Measurements from ENCODE around the gene ADGRG7. TPM values are rescaled to one million over a fixed set of nuclear protein-coding genes. Genes with fewer than 3 reads are reported as not detected.

ADGRG7 gene
- total and polyA plus RNA-seq, 7 experiments from 2014 or later, result not detected

- H3K9me3 ChIP-seq (ENCODE audit: control insufficient read depth in 2 of 3, low read length in 3 of 3), result no peaks in the 10 kb centered on the region
- intact Hi-C loops (cut with micrococcal nuclease), result no loop called here
- H3K27me3 Mint-ChIP-seq, result peaks cover 7 to 17% (median 16%) of the 10 kb centered on the region in 5 donors
- no peak overlapping the region for H3K27ac ChIP-seq (ENCODE audit: low read depth, low read length)
- CTCF ChIA-PET, result no interaction called here
- no peak for ATAC-seq
- H3K36me3 Mint-ChIP-seq, result peaks cover 0 to 4% (median 0%) of the 10 kb centered on the region in 5 donors
- no peaks in the 10 kb centered on the region for H3K36me3 ChIP-seq (ENCODE audit: control insufficient read depth in 2 of 3, insufficient read depth in 3 of 3, low read length in 3 of 3)
- POLR2A ChIA-PET, result no interaction called here
- DNase-seq, result no peak
- no peak overlapping the region for H3K4me3 ChIP-seq (ENCODE audit: low read length)
- H3K9me3 Mint-ChIP-seq, result peaks cover 0 to 4% (median 0%) of the 10 kb centered on the region in 11 donors
- no peak overlapping the region for H3K27ac Mint-ChIP-seq
- no peaks in the 10 kb centered on the region for H3K27me3 ChIP-seq (ENCODE audit: control insufficient read depth in 2 of 2, insufficient read depth in 2 of 2, low read length in 2 of 2)
- H3K4me1 ChIP-seq (ENCODE audit: control insufficient read depth in 2 of 2, insufficient read depth in 2 of 2, low read length in 2 of 2), result peaks cover 0 to 9% of the 10 kb centered on the region in 2 donors
- H3K4me3 Mint-ChIP-seq, result no peak overlapping the region
- H3K4me1 Mint-ChIP-seq, result peaks cover 13 to 29% (median 22%) of the 10 kb centered on the region in 7 donors
Observed at GRCh38 chr3:100606894-100607512, 2.4 kb upstream of the ADGRG7 start.

GRCh38 chr3:100609963-100610362 is 562 bp downstream of the ADGRG7 start:
- no peak overlapping the region for H3K4me3 Mint-ChIP-seq
- ChIA-PET POLR2A (no interaction called here), CTCF (no interaction called here)
- intact Hi-C loops (cut with micrococcal nuclease), result no loop called here
- Histone ChIP-seq H3K27ac (ENCODE audit: low read depth, low read length) (no peak overlapping the region), H3K36me3 (ENCODE audit: control insufficient read depth in 2 of 3, insufficient read depth in 3 of 3, low read length in 3 of 3) (no peaks in the 10 kb centered on the region), H3K27me3 (ENCODE audit: control insufficient read depth in 2 of 2, insufficient read depth in 2 of 2, low read length in 2 of 2) (no peaks in the 10 kb centered on the region), H3K4me3 (ENCODE audit: low read length) (no peak overlapping the region), H3K4me1 (ENCODE audit: control insufficient read depth in 2 of 2, insufficient read depth in 2 of 2, low read length in 2 of 2) (no peaks in the 10 kb centered on the region), H3K9me3 (ENCODE audit: control insufficient read depth in 2 of 3, low read length in 3 of 3) (no peaks in the 10 kb centered on the region)
- H3K4me1 Mint-ChIP-seq, result peaks cover 0 to 27% (median 8%) of the 10 kb centered on the region in 7 donors
- no peak for ATAC-seq
- peaks cover 19 to 30% (median 25%) of the 10 kb centered on the region in 5 donors for H3K27me3 Mint-ChIP-seq
- no peak overlapping the region for H3K27ac Mint-ChIP-seq
- H3K9me3 Mint-ChIP-seq, result peaks cover 0 to 4% (median 0%) of the 10 kb centered on the region in 11 donors
- no peak for DNase-seq
- peaks cover 0 to 4% (median 0%) of the 10 kb centered on the region in 5 donors for H3K36me3 Mint-ChIP-seq

- Mint-ChIP-seq H3K27me3 (peaks cover 19 to 42% (median 32%) of the 10 kb centered on the region in 5 donors), H3K4me3 (no peak overlapping the region), H3K4me1 (peaks cover 0 to 27% (median 8%) of the 10 kb centered on the region in 7 donors), H3K27ac (no peak overlapping the region), H3K36me3 (peaks cover 0 to 4% (median 0%) of the 10 kb centered on the region in 5 donors), H3K9me3 (peaks cover 0 to 4% (median 0%) of the 10 kb centered on the region in 11 donors)
- Histone ChIP-seq H3K27ac (ENCODE audit: low read depth, low read length) (no peak overlapping the region), H3K9me3 (ENCODE audit: control insufficient read depth in 2 of 3, low read length in 3 of 3) (no peaks in the 10 kb centered on the region), H3K4me3 (ENCODE audit: low read length) (no peak overlapping the region), H3K4me1 (ENCODE audit: control insufficient read depth in 2 of 2, insufficient read depth in 2 of 2, low read length in 2 of 2) (no peaks in the 10 kb centered on the region), H3K27me3 (ENCODE audit: control insufficient read depth in 2 of 2, insufficient read depth in 2 of 2, low read length in 2 of 2) (no peaks in the 10 kb centered on the region), H3K36me3 (ENCODE audit: control insufficient read depth in 2 of 3, insufficient read depth in 3 of 3, low read length in 3 of 3) (no peaks in the 10 kb centered on the region)
- ChIA-PET POLR2A (no interaction called here), CTCF (no interaction called here)
- no peak for ATAC-seq
- intact Hi-C loops (cut with micrococcal nuclease), result no loop called here
- no peak for DNase-seq
Observed at GRCh38 chr3:100611221-100611620, 1.8 kb downstream of the ADGRG7 start.

- intact Hi-C loops (cut with micrococcal nuclease), result no loop called here
- Histone ChIP-seq H3K4me3 (ENCODE audit: low read length) (no peak overlapping the region), H3K27ac (ENCODE audit: low read depth, low read length) (no peak overlapping the region), H3K4me1 (ENCODE audit: control insufficient read depth in 2 of 2, insufficient read depth in 2 of 2, low read length in 2 of 2) (no peaks in the 10 kb centered on the region), H3K27me3 (ENCODE audit: control insufficient read depth in 2 of 2, insufficient read depth in 2 of 2, low read length in 2 of 2) (no peaks in the 10 kb centered on the region), H3K36me3 (ENCODE audit: control insufficient read depth in 2 of 3, insufficient read depth in 3 of 3, low read length in 3 of 3) (no peaks in the 10 kb centered on the region), H3K9me3 (ENCODE audit: control insufficient read depth in 2 of 3, low read length in 3 of 3) (no peaks in the 10 kb centered on the region)
- DNase-seq, result no peak
- peaks cover 0 to 4% (median 0%) of the 10 kb centered on the region in 11 donors for H3K9me3 Mint-ChIP-seq
- H3K27me3 Mint-ChIP-seq, result peaks cover 19 to 39% (median 32%) of the 10 kb centered on the region in 5 donors
- H3K36me3 Mint-ChIP-seq, result peaks cover 0 to 4% (median 0%) of the 10 kb centered on the region in 5 donors
- peaks cover 0 to 24% (median 8%) of the 10 kb centered on the region in 7 donors for H3K4me1 Mint-ChIP-seq
- no peak overlapping the region for H3K4me3 Mint-ChIP-seq
- no peak overlapping the region for H3K27ac Mint-ChIP-seq
- POLR2A ChIA-PET, result no interaction called here
- ATAC-seq, result no peak
- CTCF ChIA-PET, result no interaction called here
Observed at GRCh38 chr3:100613721-100614390, 4.5 kb downstream of the ADGRG7 start.

- POLR2A ChIA-PET, result no interaction called here
- H3K27ac Mint-ChIP-seq, result no peak overlapping the region
- CTCF ChIA-PET, result no interaction called here
Observed at GRCh38 chr3:100614941-100615340, 5.5 kb downstream of the ADGRG7 start.

GRCh38 chr3:100615684-100616083 is 6.3 kb downstream of the ADGRG7 start:
- H3K36me3 Mint-ChIP-seq, result peaks cover 0 to 1% (median 0%) of the 10 kb centered on the region in 5 donors
- CTCF ChIA-PET, result no interaction called here
- POLR2A ChIA-PET, result no interaction called here
- no peaks in the 10 kb centered on the region for H3K4me1 ChIP-seq (ENCODE audit: control insufficient read depth in 2 of 2, insufficient read depth in 2 of 2, low read length in 2 of 2)
- H3K27me3 ChIP-seq (ENCODE audit: control insufficient read depth in 2 of 2, insufficient read depth in 2 of 2, low read length in 2 of 2), result no peaks in the 10 kb centered on the region
- H3K36me3 ChIP-seq (ENCODE audit: control insufficient read depth in 2 of 3, insufficient read depth in 3 of 3, low read length in 3 of 3), result no peaks in the 10 kb centered on the region
- H3K27me3 Mint-ChIP-seq, result peaks cover 13 to 38% (median 20%) of the 10 kb centered on the region in 5 donors
- H3K27ac ChIP-seq (ENCODE audit: low read depth, low read length), result no peak overlapping the region
- intact Hi-C loops (cut with micrococcal nuclease), result no loop called here
- DNase-seq (no peak), ATAC-seq (no peak)
- no peak overlapping the region for H3K4me3 Mint-ChIP-seq
- no peak overlapping the region for H3K27ac Mint-ChIP-seq
- H3K9me3 Mint-ChIP-seq, result peaks cover 0 to 4% (median 0%) of the 10 kb centered on the region in 11 donors
- no peak overlapping the region for H3K4me3 ChIP-seq (ENCODE audit: low read length)
- H3K9me3 ChIP-seq (ENCODE audit: control insufficient read depth in 2 of 3, low read length in 3 of 3), result no peaks in the 10 kb centered on the region
- peaks cover 0 to 12% (median 0%) of the 10 kb centered on the region in 7 donors for H3K4me1 Mint-ChIP-seq

More at GRCh38 chr3:100614941-100615340, 5.5 kb downstream of the ADGRG7 start:
- intact Hi-C loops (cut with micrococcal nuclease), result no loop called here
- H3K4me1 ChIP-seq (ENCODE audit: control insufficient read depth in 2 of 2, insufficient read depth in 2 of 2, low read length in 2 of 2), result no peaks in the 10 kb centered on the region
- no peaks in the 10 kb centered on the region for H3K27me3 ChIP-seq (ENCODE audit: control insufficient read depth in 2 of 2, insufficient read depth in 2 of 2, low read length in 2 of 2)
- no peak for ATAC-seq
- peaks cover 19 to 42% (median 24%) of the 10 kb centered on the region in 5 donors for H3K27me3 Mint-ChIP-seq
- no peak for DNase-seq
- peaks cover 0 to 4% (median 0%) of the 10 kb centered on the region in 11 donors for H3K9me3 Mint-ChIP-seq
- H3K27ac ChIP-seq (ENCODE audit: low read depth, low read length), result no peak overlapping the region
- H3K36me3 ChIP-seq (ENCODE audit: control insufficient read depth in 2 of 3, insufficient read depth in 3 of 3, low read length in 3 of 3), result no peaks in the 10 kb centered on the region
- no peak overlapping the region for H3K4me3 ChIP-seq (ENCODE audit: low read length)
- no peaks in the 10 kb centered on the region for H3K9me3 ChIP-seq (ENCODE audit: control insufficient read depth in 2 of 3, low read length in 3 of 3)
- H3K4me1 Mint-ChIP-seq, result peaks cover 0 to 15% (median 0%) of the 10 kb centered on the region in 7 donors
- peaks cover 0 to 1% (median 0%) of the 10 kb centered on the region in 5 donors for H3K36me3 Mint-ChIP-seq
- no peak overlapping the region for H3K4me3 Mint-ChIP-seq
